Measurements from ENCODE around the gene PNMA5.

- no peak for TF ChIP-seq POLR2A (IDR thresholded peaks at IDR 0.05)
- no peak for TF ChIP-seq CTCF (IDR thresholded peaks at IDR 0.05)
Observed at GRCh38 chrX:152950786-152951185, 43.1 kb downstream of the PNMA5 start.
